Keratinocyte (primary cell): Measurements from ENCODE around the gene SLC39A13. TPM values are rescaled to one million over a fixed set of nuclear protein-coding genes. Genes with fewer than 3 reads are reported as not detected.

ENCODE experiments used
- DNase-seq: peaks from one replicate; pipeline ENCODE4 v3.0.0-alpha.2; 2011; ENCODE audit warnings: low read depth, missing footprints, low spot score
- FAIRE-seq: peaks from 2 replicates; lab custom pipeline; 2011; peaks lifted over from hg19 to GRCh38; lab: Jason Lieb, UNC
- H2AFZ ChIP-seq: 2 replicates; pipeline ENCODE4 v1.6.0; 2012; ENCODE audit warnings: low read length, control low read depth, inconsistent platforms; ENCODE audit not compliant: control insufficient read depth
- H3K27ac ChIP-seq: 2 replicates; pipeline ENCODE4 v1.5.1; 2011; ENCODE audit warnings: low read length; ENCODE audit not compliant: control insufficient read depth, insufficient read depth
- H3K27me3 ChIP-seq: 3 replicates; pipeline ENCODE4 v1.6.0; 2011; ENCODE audit warnings: low read length; ENCODE audit not compliant: control insufficient read depth, insufficient read depth; ENCODE audit errors: extremely low read depth
- H3K36me3 ChIP-seq, 2 experiments: 2 replicates in 1 of 2; 3 replicates in 1 of 2; pipeline ENCODE4 v1.5.1; 2011; ENCODE audit warnings: low read length in 2 of 2, mild to moderate bottlenecking in 1 of 2; ENCODE audit not compliant: control insufficient read depth in 2 of 2, insufficient read depth in 2 of 2; ENCODE audit errors: extremely low read depth in 1 of 2
- H3K4me1 ChIP-seq: 3 replicates; pipeline ENCODE4 v1.5.1; 2011; ENCODE audit warnings: low read length; ENCODE audit not compliant: control insufficient read depth, insufficient read depth; ENCODE audit errors: extremely low read depth
- H3K4me2 ChIP-seq: 3 replicates; pipeline ENCODE4 v1.6.0; 2011; ENCODE audit warnings: low read depth, low read length; ENCODE audit not compliant: control insufficient read depth, insufficient read depth; ENCODE audit errors: extremely low read depth
- H3K4me3 ChIP-seq, 3 experiments: fragments of 200-600 bp in 1 of 3; sonication (generic) in 1 of 3; 2 replicates in 2 of 3; 3 replicates in 1 of 3; pipeline ENCODE4 v1.5.1; 2011 to 2016; ENCODE audit warnings: low read length in 3 of 3, mild to moderate bottlenecking in 3 of 3, control low read depth in 2 of 3, inconsistent platforms in 1 of 3, low read depth in 1 of 3, mixed read lengths in 1 of 3, mixed run types in 1 of 3, moderate library complexity in 1 of 3; ENCODE audit not compliant: control insufficient read depth in 2 of 3, insufficient read depth in 2 of 3; ENCODE audit errors: extremely low read depth in 1 of 3
- H3K79me2 ChIP-seq: 2 replicates; pipeline ENCODE4 v1.6.0; 2012; ENCODE audit warnings: low read length; ENCODE audit not compliant: control insufficient read depth, insufficient read depth
- H3K9ac ChIP-seq: 3 replicates; pipeline ENCODE4 v1.6.0; 2011; ENCODE audit warnings: low read length; ENCODE audit not compliant: control insufficient read depth, insufficient read depth; ENCODE audit errors: extremely low read depth
- H3K9me1 ChIP-seq: 3 replicates; pipeline ENCODE4 v1.6.0; 2011; ENCODE audit warnings: low read length; ENCODE audit not compliant: control insufficient read depth, insufficient read depth; ENCODE audit errors: extremely low read depth
- H3K9me3 ChIP-seq: 2 replicates; pipeline ENCODE4 v1.5.1; 2012; ENCODE audit warnings: low read depth, low read length; ENCODE audit not compliant: control insufficient read depth
- H4K20me1 ChIP-seq: 3 replicates; pipeline ENCODE4 v1.6.0; 2011; ENCODE audit warnings: low read length; ENCODE audit not compliant: control insufficient read depth, insufficient read depth; ENCODE audit errors: extremely low read depth
- EZH2 ChIP-seq: IDR thresholded peaks from one replicate; pipeline ENCODE4 v1.6.1; 2012; ENCODE audit warnings: inconsistent platforms, mild to moderate bottlenecking, low read length, moderate library complexity
- dilution Hi-C: fragments of 300-500 bp; cut with MboI; formaldehyde crosslinking; loops from one replicate; pipeline ENCODE4 v1.7.0; 2020; ENCODE audit warnings: low sequenced_read_pairs; ENCODE audit not compliant: extremely low pct_ligation_motif_present
- polyA plus RNA-seq, 5 experiments: library from polyadenylated mRNA; depleted of rRNA in 3 of 5; stranded (reverse) in 3 of 5; stranded (forward) in 1 of 5; unstranded in 1 of 5; fragments of >200 nt; gene quantifications; 1 replicate in 1 of 5; 2 replicates in 3 of 5; 3 replicates in 1 of 5; pipeline versions ENCODE4 v1.2.1 to v1.2.3, GENCODE V29; 2011 to 2012; ENCODE audit warnings: missing spikeins in 2 of 5, low read depth in 1 of 5, low replicate concordance in 1 of 5
- TF ChIP-seq, protein P1 (sequence below), 3 experiments: IDR thresholded peaks in 1 of 3; conservative IDR thresholded peaks in 1 of 3; optimal IDR thresholded peaks in 1 of 3; 2 replicates in 2 of 3; 3 replicates in 1 of 3; pipeline versions ENCODE3 to v1.5.1; 2011; ENCODE audit warnings: low read length in 3 of 3, mild to moderate bottlenecking in 3 of 3, moderate library complexity in 2 of 3, control low read depth in 1 of 3, inconsistent platforms in 1 of 3; ENCODE audit not compliant: insufficient read depth in 2 of 3; ENCODE audit errors: extremely low read depth in 1 of 3

The SLC39A13 gene
- polyA plus RNA-seq, 1 donor (not counting 4 experiments of a cell fraction or from before 2014, with no cell fraction given), result 35.3 TPM

DNA sequence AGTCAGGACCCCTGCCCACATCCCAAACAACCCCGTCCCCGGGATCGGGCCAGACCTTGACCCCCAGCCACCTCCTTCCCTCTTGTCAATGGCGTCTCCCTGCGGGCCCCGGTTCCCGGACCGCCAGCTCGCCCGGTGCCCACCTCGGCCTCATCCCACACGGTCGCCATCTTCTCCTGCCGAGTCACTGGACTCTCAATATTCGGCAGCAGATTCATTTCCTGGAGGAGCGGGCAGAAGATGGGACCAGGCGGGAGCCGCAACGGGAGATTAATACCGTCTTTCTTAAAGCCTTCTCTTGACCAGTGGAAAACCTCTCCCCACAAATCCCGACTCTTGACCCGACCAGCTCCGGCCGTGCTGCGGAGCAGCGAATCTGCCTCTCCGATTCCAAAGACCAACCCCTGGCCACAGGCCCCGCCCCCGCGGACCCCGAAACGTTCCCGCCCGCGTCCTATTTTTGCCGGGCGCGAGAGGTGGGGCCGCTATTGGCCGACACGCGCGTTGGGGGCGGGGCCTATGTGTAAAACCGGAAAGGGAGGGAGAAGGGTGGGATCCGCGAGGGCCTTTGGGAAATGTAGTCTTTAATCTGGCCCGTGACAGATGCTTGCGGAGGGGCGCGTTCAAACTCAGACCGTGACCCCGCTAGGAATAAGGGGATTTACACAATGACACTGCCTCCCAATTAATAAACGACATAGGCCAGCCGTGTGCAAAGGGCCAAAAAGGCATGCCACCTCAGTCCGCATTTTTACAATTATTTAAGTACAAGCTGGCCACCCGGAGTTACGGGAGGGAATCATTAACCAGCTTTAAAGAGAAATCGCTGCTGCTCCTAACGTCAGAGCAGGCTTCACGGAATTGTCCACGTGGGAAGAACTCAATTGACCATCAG is 17.9 kb downstream of the SLC39A13 start, which contains the start of gene PSMC3:
TSS of gene PSMC3 (minus strand) at position 378 of the 895 bp plus-strand sequence. CDS start at position 218, 160 bp downstream.
- Histone ChIP-seq H3K9ac (peak within 1 kb of the TSS; percentile 99), H2AFZ (peak within 1 kb of the TSS; percentile 96), H3K9me3 (no peaks in the 10 kb centered on the region), H3K4me2 (peak within 1 kb of the TSS; percentile 92), H3K27me3 (no peaks in the 10 kb centered on the region), H3K9me1 (no peaks in the 10 kb centered on the region), H4K20me1 (no peaks in the 10 kb centered on the region), H3K36me3 (peaks cover 19 to 24% of the 10 kb centered on the region in 2 experiments), H3K27ac (peak within 1 kb of the TSS; percentile 97), H3K4me3 (peak within 1 kb of the TSS; percentile 82 to 86 (median 83)), H3K79me2 (peaks cover 28% of the 10 kb centered on the region), H3K4me1 (peaks cover 12% of the 10 kb centered on the region)
- FAIRE-seq (no peak), DNase-seq (peak; percentile 49)
- dilution Hi-C loops, result no loop called here
- no peak for TF ChIP-seq EZH2
- TF ChIP-seq, protein P1, sequence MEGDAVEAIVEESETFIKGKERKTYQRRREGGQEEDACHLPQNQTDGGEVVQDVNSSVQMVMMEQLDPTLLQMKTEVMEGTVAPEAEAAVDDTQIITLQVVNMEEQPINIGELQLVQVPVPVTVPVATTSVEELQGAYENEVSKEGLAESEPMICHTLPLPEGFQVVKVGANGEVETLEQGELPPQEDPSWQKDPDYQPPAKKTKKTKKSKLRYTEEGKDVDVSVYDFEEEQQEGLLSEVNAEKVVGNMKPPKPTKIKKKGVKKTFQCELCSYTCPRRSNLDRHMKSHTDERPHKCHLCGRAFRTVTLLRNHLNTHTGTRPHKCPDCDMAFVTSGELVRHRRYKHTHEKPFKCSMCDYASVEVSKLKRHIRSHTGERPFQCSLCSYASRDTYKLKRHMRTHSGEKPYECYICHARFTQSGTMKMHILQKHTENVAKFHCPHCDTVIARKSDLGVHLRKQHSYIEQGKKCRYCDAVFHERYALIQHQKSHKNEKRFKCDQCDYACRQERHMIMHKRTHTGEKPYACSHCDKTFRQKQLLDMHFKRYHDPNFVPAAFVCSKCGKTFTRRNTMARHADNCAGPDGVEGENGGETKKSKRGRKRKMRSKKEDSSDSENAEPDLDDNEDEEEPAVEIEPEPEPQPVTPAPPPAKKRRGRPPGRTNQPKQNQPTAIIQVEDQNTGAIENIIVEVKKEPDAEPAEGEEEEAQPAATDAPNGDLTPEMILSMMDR (optimal IDR thresholded peaks at IDR 0.05 in 1 of 3, IDR thresholded peaks at IDR 0.05 in 1 of 3, conservative IDR thresholded peaks at IDR 0.05 in 1 of 3; ENCODE audit: extremely low read depth in 1 of 3, insufficient read depth in 2 of 3, low read length in 3 of 3), result no peak

DNA sequence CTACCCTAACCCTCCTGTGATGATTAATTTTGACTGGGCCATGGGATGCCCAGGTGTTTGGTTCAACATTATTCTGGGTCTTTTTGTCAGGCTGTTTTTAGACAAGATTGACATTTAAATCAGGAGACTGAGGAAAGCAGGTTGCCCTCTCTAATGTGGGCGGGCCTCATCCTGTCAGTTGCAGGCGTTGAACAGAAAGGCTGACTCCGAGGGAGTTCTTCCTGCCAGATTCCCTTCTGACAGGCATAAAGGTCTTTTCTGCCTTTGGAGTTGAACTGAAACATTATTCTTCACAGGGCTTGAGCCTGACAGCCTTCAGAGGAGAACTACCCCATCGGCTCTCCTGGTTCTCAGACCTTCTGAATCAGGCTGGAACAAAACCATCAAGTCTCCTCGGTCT is 22.1 kb downstream of the SLC39A13 start:
- peaks cover 7% of the 10 kb centered on the region for H3K79me2 ChIP-seq
- H4K20me1 ChIP-seq, result no peaks in the 10 kb centered on the region
- no peaks in the 10 kb centered on the region for H3K9me1 ChIP-seq
- H3K27me3 ChIP-seq, result no peaks in the 10 kb centered on the region
- H3K27ac ChIP-seq, result no peak overlapping the region
- H3K4me1 ChIP-seq, result peaks cover under 1% of the 10 kb centered on the region
- TF ChIP-seq, protein P1 (optimal IDR thresholded peaks at IDR 0.05 in 1 of 3, IDR thresholded peaks at IDR 0.05 in 1 of 3, conservative IDR thresholded peaks at IDR 0.05 in 1 of 3; ENCODE audit: extremely low read depth in 1 of 3, insufficient read depth in 2 of 3, low read length in 3 of 3), result no peak
- no peak for TF ChIP-seq EZH2
- DNase-seq, result no peak
- no peak overlapping the region for H3K9ac ChIP-seq
- dilution Hi-C loops, result no loop called here
- H3K4me3 ChIP-seq, result no peak overlapping the region
- no peaks in the 10 kb centered on the region for H3K36me3 ChIP-seq
- no peaks in the 10 kb centered on the region for H3K9me3 ChIP-seq
- no peak overlapping the region for H3K4me2 ChIP-seq
- no peak for FAIRE-seq
- H2AFZ ChIP-seq, result no peak overlapping the region
